Bronchus fibroblast of lung (primary cell): ENCODE data around the gene ELFN2. TPM values are rescaled to one million over a fixed set of nuclear protein-coding genes. Genes with fewer than 3 reads are reported as not detected.

ENCODE experiments used
- total RNA-seq: library from RNA; depleted of rRNA; stranded (reverse); fragments of >200 nt; gene quantifications from 2 replicates; pipeline ENCODE4 v1.2.3, GENCODE V29; 2015

Gene ELFN2
- 1.3 TPM in 2 replicates for total RNA-seq

DNA sequence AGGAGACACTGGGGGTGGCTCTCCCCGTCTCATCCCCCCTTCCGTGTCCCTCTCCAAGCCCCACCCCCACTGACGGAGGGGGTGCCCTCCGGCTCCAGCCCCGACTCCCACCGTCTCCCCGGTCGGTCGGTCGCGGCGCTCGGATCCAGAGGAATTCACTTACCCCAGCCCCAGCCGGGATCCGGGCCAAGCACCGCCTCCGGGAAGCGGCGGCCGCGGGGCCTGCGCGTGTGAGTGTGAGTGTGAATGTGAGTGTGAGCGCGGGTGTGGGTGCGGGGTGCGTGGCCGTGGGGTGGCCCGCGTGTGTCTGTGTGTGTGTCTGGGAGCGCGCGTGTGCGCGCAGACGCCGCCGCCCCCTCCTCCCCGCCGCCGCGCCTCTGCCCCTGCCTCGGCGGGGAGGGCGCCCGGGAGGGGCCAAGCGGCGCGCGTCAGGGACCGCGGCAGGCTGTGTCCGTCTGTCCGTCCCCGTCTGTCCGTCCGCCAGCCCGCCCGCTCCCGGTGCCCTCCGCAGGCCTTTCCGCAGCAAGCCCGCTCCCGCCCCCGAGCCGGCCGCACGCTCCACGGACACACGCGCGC, at the start of gene ELFN2:
Gene ELFN2 (minus strand): TSS at position 345 of the 576 bp plus-strand sequence. CDS start 51,945 bp downstream, outside the sequence.

Other genes with a start within 250 kb of the ELFN2 start
- 3.6 and 4.2 TPM in 2 replicates for gene C1QTNF6, start 239.2 kb downstream of the ELFN2 start, total RNA-seq
- not detected in 2 replicates for gene SSTR3, start 215.0 kb downstream of the ELFN2 start, total RNA-seq
- gene RAC2, start 183.2 kb downstream of the ELFN2 start, total RNA-seq: 47.1 and 55.3 TPM in 2 replicates
- gene CYTH4, start 145.0 kb downstream of the ELFN2 start, total RNA-seq: 0.15 and 0.17 TPM in 2 replicates
- gene MFNG, start 58.9 kb upstream of the ELFN2 start, total RNA-seq: 0.15 TPM in 1 of 2 replicates, not detected in the other
- gene CARD10, start 91.9 kb upstream of the ELFN2 start, total RNA-seq: 6.4 and 8.9 TPM in 2 replicates
- 70.0 and 73.6 TPM in 2 replicates for gene CDC42EP1, start 133.0 kb upstream of the ELFN2 start, total RNA-seq
- not detected in 2 replicates for gene LGALS2, start 152.6 kb upstream of the ELFN2 start, total RNA-seq
- gene GGA1, start 181.4 kb upstream of the ELFN2 start, total RNA-seq: 34.6 and 36.3 TPM in 2 replicates
- gene SH3BP1, start 212.2 kb upstream of the ELFN2 start, total RNA-seq: 7.6 and 8.9 TPM in 2 replicates
- gene PDXP, start 231.2 kb upstream of the ELFN2 start, total RNA-seq: 14.1 and 14.9 TPM in 2 replicates
- 7,222 and 8,728 TPM in 2 replicates for gene LGALS1, start 248.2 kb upstream of the ELFN2 start, total RNA-seq